Astrocyte of the hippocampus (primary cell): ENCODE measurements around the gene LRP1B.
"Not testable (repeated sequence)": the region's sequence is repeated elsewhere in the genome, so short reads cannot be mapped to it uniquely, and the experiment has no call there.

Source experiments
- DNase-seq: peaks from one replicate; pipeline ENCODE4 v3.0.0; 2011; ENCODE audit warnings: low read depth, low spot score

LRP1B gene

DNA sequence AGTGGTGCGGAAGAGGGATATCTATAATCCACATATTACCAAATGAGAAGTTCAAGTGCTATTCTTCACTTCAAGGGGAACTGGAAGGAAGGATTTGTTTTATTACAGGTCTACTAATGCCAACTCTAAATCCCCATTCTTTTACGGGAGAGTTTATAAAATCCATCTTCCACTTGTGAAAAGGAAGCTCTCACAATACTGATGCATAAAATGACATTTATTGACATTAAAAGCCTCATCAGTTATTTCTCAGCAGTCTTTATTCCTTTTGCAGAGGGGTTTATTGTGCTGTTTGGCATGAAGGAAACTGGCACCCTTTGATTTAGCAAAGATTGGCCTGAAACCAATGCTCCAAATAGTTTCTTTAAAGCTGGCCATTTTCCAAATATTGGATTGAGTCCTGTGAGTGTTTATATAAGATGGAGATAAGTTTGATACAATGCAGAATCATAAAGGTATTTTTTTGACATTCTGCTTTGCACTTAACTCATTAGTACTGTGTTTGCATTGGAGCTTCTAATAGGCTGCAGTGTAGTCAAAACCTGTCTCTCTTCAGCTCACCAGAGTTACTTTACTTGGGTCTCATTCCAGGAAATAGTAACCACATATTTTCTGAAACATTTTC is 26.6 kb downstream of the LRP1B start:
- peak; percentile 11 for DNase-seq

DNA sequence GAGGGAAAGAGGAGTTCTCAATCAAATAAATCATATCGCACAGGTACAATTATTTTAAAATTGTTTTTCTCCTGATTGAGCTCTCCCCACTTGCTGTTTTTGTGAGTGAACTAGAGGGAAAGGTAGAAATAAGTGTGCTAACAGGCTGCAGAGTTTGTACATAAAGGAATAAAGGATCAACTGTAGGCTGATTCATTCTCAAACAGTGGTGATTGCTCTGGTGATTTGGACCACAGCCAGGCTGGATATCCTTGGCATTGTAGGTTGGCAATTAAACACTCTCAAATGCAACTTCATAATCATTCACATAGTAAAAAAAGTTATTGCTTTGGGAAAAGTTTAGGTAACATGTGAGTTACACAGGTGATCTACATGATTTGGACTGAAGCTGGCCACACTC is 29.8 kb downstream of the LRP1B start:
- DNase-seq: peak; percentile 39

- DNase-seq: no peak
These were observed 30.5 kb downstream of the LRP1B start for GRCh38 chr2:142100139-142100873.

DNA sequence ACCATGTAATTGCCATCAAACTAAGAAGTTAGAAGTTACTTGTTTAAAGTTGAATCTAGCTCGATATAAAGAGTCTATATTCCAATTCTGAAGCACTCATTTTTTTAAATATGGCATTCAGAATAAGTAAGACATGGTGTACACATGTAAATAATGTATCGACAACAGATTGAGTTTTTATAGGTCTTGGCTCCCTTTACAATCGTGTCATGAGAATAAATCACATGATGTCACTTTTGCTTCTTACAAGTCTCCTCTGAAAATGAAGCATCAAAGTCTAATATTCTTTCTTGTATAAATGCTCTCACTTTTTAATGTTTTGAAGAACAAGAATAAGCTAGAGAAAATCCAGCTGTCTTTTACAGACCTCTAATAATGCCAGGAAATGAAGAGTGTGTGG is 33.1 kb downstream of the LRP1B start:
- no peak for DNase-seq

DNA sequence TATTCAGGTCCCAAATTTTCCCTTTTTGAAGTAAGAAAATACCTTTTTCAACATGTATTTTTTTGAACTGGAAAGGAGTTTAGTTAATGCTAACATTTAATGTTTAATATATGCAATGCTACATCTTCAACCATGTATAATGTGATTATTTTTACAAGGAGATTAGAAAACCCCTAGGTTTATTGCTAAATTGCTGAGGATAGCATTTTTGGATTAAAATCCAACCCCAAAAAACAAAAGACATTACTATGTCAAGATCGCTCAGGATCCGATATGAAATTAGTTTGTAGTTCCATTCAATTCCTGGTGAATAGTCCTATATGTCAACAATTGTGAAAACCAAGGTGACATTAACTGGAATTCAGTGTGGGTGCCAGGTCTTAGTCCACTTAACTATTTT is 35.2 kb downstream of the LRP1B start:
- DNase-seq: no peak

DNA sequence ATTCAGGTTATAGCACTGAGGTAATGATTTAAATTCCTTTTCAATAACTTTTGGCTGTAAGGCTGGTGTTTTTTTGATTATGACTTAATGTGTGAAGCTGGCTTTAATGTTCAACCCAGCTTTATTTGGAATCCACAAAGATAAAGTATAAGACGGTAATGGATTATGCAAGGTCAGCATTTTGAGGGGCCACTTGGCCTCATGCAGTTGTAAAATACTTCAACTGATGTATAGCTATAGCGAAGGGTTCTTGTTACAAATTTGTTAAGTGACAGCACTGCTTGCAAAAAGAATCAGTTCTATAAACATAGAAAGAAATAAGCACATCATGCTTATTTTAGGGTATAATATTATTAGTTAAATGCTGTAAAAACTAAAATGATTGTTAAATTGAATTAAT is 36.6 kb downstream of the LRP1B start:
- no peak for DNase-seq

GRCh38 chr2:142088058-142088568 is 42.7 kb downstream of the LRP1B start:
- DNase-seq: no peak

GRCh38 chr2:142087585-142087984 is 43.2 kb downstream of the LRP1B start:
- DNase-seq: not testable (repeated sequence)

DNA sequence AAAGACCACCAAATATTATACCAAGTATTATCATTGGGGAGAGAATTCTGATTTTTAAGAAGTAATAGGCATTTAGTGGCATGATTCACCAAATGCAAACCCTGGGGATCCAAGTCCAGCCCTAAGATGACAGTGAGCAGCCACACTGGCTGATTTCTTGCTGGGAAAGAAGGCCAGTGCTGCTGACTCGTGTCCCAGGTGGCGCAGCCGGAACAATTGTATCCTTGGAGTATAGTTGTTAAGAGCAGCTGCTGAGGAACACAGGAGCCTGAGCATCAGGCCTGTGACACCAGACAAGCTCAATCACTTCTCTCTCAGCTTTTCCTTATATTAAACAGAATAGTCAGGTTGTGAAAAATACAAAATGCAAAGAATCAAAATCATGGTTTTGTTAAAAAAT is 48.4 kb downstream of the LRP1B start:
- no peak for DNase-seq

DNA sequence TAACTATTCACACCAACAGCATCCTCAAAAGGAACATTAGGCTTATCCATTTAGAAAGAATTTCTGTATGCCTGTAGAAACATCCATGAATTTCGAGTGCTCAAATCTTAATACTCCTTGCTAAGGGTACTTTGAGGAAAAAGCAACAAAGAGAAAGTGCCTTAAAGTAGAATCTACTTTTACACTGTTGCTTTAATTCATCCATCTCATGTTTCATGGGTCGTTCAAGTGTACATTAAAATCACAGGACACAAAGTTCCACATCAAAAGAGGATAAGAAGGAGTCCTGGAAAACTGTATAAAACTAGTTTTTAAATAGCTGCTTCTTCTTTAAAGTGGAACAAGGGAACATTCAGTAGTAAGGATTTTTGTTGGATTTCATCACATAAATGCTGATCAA is 54.5 kb downstream of the LRP1B start:
- DNase-seq: no peak

DNA sequence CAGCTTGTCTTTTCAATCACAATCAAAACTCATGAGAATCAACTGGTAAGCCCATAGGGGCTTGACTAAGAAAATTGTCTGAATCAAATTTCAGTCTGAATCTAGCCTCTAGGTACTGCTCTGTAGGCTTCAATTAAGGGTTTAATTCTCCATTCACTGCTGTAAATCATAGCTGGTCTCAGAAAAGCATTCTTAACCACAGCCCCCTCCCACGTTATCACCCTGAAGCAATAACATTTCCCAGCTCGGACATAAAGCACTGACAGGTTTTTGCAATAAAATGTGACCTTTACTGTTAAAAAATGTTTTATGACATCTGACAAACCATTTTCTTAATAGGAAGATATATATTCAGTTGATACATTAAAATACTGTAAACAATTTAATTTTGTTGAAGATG is 55.0 kb downstream of the LRP1B start:
- DNase-seq: no peak

DNA sequence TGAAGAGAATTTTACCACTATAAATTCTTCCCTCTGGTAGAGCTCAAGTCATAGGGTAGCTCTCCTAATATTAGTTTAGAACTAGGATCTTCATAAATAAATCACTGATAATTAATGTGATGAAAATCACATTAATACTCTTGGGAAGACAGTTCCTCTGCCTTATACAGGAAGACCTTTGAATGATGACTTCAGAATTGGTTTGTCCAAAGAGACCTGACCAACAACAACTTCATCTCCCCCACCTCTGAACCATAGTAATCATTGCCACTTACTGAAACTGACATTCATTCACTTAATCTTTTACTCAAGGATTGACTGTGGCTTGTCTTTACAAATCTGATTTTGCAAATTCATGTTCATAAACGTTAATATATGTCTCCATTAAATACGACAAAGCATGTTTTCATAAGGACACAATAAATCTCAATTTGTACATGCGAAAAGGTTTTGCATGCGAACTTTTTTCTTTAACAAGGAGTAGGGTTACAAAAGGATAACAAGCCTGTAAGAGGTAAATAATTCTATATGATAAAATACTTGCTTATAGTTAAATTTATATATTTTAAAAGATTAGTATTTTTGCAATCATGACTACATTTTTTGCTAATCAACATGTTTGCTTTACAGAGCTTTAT is 61.4 kb downstream of the LRP1B start:
- DNase-seq: no peak

DNA sequence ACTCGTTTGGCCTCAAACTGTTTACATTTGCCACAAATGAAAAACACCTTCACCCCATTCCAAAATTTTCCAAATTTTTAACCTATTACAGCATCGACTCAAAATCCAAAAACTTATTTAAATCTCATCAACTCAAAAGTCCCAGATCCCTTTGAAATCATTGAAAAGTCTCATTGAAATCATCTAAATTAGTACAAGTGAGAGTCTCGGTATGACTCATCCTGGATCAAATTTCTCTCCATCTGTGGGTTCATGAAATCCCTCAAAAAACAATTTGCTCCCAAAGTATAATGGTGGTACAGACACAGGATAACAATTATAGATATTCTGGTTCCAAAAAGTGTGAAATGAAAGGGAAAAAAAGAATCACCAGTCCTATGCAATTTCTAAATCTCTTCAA is 65.1 kb downstream of the LRP1B start:
- peak; percentile 31 for DNase-seq

DNA sequence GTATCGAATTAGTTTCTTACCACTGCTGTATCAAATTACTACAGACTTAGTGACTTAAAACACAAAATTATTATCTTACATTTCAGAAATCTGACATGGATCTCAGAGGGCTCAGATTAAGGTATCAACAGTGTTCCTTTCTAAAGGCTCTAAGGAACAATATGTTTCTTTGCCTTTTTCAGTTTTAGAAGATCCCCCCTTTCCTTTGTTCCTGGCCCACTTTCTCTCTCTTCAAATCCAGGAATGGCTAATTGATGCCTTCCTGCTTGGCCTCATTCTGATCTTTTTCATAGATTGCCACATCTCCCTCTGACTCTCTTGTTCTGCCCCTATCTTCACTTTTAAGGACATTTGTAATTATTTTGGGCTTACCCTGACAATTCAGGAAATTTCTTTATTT is 65.7 kb downstream of the LRP1B start:
- DNase-seq: no peak

- no peak for DNase-seq
These were observed 69.1 kb downstream of the LRP1B start for GRCh38 chr2:142061733-142062132.

DNA sequence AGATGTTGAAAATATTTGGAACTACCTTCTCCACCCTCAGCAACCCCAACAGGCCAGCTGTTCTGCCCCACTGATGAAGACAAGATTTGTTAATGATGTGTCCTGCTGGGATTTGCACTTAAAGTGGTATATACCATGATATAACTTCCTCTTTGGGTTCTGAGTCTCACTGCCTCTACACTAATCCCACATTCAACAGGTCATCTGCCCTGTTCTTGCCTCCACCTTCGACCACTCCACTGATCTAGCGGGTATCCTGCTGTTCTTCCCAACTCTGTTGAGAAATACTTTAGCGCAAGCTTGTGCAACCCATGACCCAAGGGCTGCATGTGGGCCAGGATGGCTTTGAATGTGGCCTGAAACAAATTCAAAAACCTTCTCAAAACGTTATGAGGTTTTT is 72.7 kb downstream of the LRP1B start:
- DNase-seq: no peak

DNA sequence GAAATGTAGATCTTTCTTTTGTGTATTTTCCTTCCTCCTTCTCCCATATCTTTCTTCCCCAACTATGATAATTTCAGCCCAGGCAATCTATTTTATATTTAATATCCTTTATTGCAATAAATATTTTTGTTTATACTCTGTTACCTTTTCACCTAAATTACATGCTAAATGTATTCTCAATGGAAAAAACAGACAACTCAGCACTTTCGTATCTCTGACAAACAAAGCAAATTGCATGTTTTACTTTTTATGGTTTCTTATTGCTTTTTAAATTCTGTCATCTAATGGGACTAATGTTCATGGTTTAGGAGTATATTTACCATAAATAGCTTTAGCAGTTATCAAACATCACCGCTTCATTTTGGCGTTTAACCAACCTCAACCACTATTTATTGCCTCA is 74.0 kb downstream of the LRP1B start:
- DNase-seq: no peak

DNA sequence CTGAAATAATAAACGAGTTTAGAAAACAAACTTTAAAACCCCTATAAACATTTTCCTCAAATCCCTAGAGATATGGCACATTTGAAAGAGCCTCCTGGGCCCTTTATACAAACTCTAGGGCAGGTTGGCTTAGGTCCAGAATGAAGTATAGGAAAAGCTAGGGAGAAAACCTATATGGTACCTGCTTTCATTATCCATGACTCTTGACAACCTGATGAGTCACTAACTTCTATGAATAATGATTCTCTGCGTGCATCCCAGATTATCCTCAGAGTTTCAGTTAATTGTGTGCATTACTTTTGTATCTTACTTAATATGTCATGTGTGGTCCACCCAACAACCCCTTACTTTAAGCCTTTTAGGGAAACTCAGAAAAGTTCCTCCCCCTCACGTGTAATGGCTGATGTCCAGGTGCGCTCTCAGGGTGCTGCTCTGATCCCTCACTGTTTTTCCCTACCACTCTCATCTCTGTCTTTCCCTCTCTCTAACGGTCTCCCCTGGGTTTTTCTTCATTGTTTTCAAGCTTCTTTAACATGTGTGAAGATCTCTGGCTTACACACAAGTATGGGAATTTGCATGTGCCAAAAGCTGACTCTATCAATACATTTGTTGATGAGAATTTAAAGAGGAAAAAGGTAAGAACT is 78.5 kb downstream of the LRP1B start:
- DNase-seq: no peak

- DNase-seq: no peak
These were observed 82.2 kb downstream of the LRP1B start for GRCh38 chr2:142048581-142048980.

GRCh38 chr2:142045641-142046040 is 85.2 kb downstream of the LRP1B start:
- no peak for DNase-seq

DNA sequence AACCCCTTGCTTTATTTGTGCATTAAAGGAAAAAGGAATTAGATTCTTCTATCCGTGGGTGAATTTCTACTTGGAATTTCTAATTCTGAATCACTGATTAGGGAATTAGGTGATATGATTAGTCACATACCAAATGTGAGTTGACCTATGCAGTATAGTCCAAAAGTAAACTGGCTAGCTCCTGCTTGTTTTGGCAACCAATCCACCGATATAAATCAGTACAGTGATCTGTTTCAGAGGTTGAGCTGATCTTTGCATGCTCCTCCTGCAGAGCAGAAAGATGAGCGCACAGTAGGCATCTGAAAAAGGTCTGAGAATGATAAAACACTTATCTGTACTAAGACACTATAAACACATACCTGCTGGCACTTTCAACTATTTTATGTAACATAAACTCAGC is 86.6 kb downstream of the LRP1B start:
- peak; percentile 30 for DNase-seq

DNA sequence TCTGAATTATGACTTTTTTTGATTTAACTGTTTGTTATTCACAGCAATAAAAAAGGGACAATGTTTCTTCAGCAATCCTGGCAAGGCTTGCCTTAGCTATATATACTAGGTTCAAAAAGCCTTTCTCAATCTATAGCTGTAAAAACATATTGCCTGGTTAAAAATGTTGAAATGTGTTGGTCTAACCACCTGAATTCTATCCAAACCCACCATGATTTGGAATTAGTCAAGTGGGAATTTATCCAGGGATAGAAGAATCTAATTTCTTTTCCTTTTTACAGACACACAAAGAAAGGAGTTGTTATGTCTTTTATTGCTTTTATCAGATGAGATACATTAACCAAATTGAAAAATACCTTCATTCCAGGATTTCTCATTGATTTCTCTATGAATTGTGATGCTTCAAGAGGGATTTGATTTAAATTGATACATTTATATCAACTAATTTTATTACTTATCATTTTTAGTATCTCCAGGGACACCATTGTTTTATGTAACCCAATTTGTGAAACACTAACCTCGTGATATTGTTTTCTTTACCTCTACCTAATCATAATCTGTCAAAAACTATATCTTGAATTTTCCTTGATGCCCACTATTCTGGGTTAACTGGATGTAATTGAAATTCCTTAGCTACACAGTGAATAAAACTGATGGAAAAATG is 88.1 kb downstream of the LRP1B start:
- peak; percentile 74 for DNase-seq
